ENCODE measurements around the gene NCAN. TPM values are rescaled to one million over a fixed set of nuclear protein-coding genes. Genes with fewer than 3 reads are reported as not detected.

NCAN gene
- total RNA-seq, 6 experiments from 2014 or later, result 0.04 to 0.07 (median 0.06) TPM; not detected in 2

- no peak for ATAC-seq
- no peak for TF ChIP-seq CTCF (IDR thresholded peaks at IDR 0.05)
- TF ChIP-seq POLR2A (IDR thresholded peaks at IDR 0.05), result no peak
- Histone ChIP-seq H3K36me3 (no peaks in the 10 kb centered on the region), H3K9me3 (no peaks in the 10 kb centered on the region), H3K4me3 (no peak overlapping the region), H3K27ac (no peak overlapping the region), H3K27me3 (no peaks in the 10 kb centered on the region), H3K4me1 (no peaks in the 10 kb centered on the region)
- DNase-seq, result no peak
- WGBS (ENCODE audit: insufficient coverage, low coverage, low lambda C conversion rate, missing lambda C conversion rate), result 84% methylated on average over 4 of the region's 5 CpGs
- intact Hi-C loops (cut with DNase I), result no loop called here
These were observed 11.3 kb downstream of the NCAN start for GRCh38 chr19:19223060-19223459.

GRCh38 chr19:19223636-19224035, 11.9 kb downstream of the NCAN start:
- intact Hi-C loops (cut with DNase I), result no loop called here
- TF ChIP-seq POLR2A (IDR thresholded peaks at IDR 0.05), result no peak
- no peak for TF ChIP-seq CTCF (IDR thresholded peaks at IDR 0.05)
- Histone ChIP-seq H3K36me3 (no peaks in the 10 kb centered on the region), H3K27ac (no peak overlapping the region), H3K4me1 (peaks cover 0 to 6% (median 3%) of the 10 kb centered on the region in 4 donors), H3K9me3 (no peaks in the 10 kb centered on the region), H3K4me3 (no peak overlapping the region), H3K27me3 (no peaks in the 10 kb centered on the region)
- ATAC-seq, result no peak
- 57% methylated on average over 6 of the region's 6 CpGs for WGBS (ENCODE audit: insufficient coverage, low coverage, low lambda C conversion rate, missing lambda C conversion rate)
- no peak for DNase-seq

- TF ChIP-seq POLR2A (IDR thresholded peaks at IDR 0.05) (no peak), CTCF (IDR thresholded peaks at IDR 0.05) (no peak)
- 31% methylated on average over 6 of the region's 17 CpGs for WGBS (ENCODE audit: insufficient coverage, low coverage, low lambda C conversion rate, missing lambda C conversion rate)
- Histone ChIP-seq H3K4me1 (peaks cover 0 to 10% (median 3%) of the 10 kb centered on the region in 4 donors), H3K4me3 (peak overlapping the region in 1 of 3 donors; percentile 43), H3K36me3 (no peaks in the 10 kb centered on the region), H3K27ac (no peak overlapping the region), H3K27me3 (no peaks in the 10 kb centered on the region), H3K9me3 (no peaks in the 10 kb centered on the region)
- intact Hi-C loops (cut with DNase I), result no loop called here
- ATAC-seq (no peak), DNase-seq (no peak)
These were observed 12.5 kb downstream of the NCAN start for GRCh38 chr19:19224150-19224851.

- DNase-seq, result peak; percentile 76 to 82 (median 81)
- H3K27ac ChIP-seq, result no peak overlapping the region
- H3K4me1 ChIP-seq, result peaks cover 0 to 10% (median 3%) of the 10 kb centered on the region in 4 donors
- no peaks in the 10 kb centered on the region for H3K36me3 ChIP-seq
- H3K27me3 ChIP-seq, result no peaks in the 10 kb centered on the region
- no peaks in the 10 kb centered on the region for H3K9me3 ChIP-seq
- TF ChIP-seq CTCF (IDR thresholded peaks at IDR 0.05) (peak; percentile 61 to 70 (median 66)), POLR2A (IDR thresholded peaks at IDR 0.05) (no peak)
- intact Hi-C loops (cut with DNase I), result no loop called here
- peak overlapping the region; percentile 31 to 43 (median 32) for H3K4me3 ChIP-seq
- peak; percentile 73 to 89 (median 83) for ATAC-seq
- WGBS (ENCODE audit: insufficient coverage, low coverage, low lambda C conversion rate, missing lambda C conversion rate), result under 1% methylated on average over 20 of the region's 59 CpGs
These were observed 13.2 kb downstream of the NCAN start for GRCh38 chr19:19224852-19225494.

Data from right lobe of liver (tissue), 6 donors.